GM12878 (cell line): Measurements from ENCODE around the gene RTN4.

Source experiments
- BRCA1 ChIP-seq: IDR thresholded peaks from 2 replicates; pipeline ENCODE4 v1.6.1; 2011; ENCODE audit warnings: low read depth, low read length, improper control_type of control experiment
- CEBPB ChIP-seq, 2 experiments: fragments of 150-350 bp in 1 of 2; IDR thresholded peaks; 2 replicates each; pipeline ENCODE4 v1.6.1; 2012 to 2014; ENCODE audit warnings: low read depth in 2 of 2, low read length in 2 of 2, borderline replicate concordance in 1 of 2, inconsistent platforms in 1 of 2
- POLR2A ChIP-seq: IDR thresholded peaks from 2 replicates; pipeline ENCODE4 v1.6.1; 2011; ENCODE audit warnings: low read depth, mild to moderate bottlenecking, low read length
- SP1 ChIP-seq: IDR thresholded peaks from one replicate; pipeline ENCODE4 v1.6.1; 2011; ENCODE audit warnings: low read depth, low read length
- SUZ12 ChIP-seq: fragments of 200-600 bp; sonication (generic); IDR thresholded peaks from one replicate; pipeline ENCODE4 v1.6.1; 2018; ENCODE audit warnings: antibody characterized with exemption, mild to moderate bottlenecking; ENCODE audit not compliant: unreplicated experiment
- TAF1 ChIP-seq: IDR thresholded peaks from 2 replicates; pipeline ENCODE4 v1.6.1; 2011; ENCODE audit warnings: mild to moderate bottlenecking, low read depth, low read length, borderline replicate concordance
- YY1 ChIP-seq: IDR thresholded peaks from 2 replicates; pipeline ENCODE4 v1.6.1; 2011; ENCODE audit warnings: low read depth, mild to moderate bottlenecking, low read length
- ZSCAN29 ChIP-seq: fragments of 450-650 bp; IDR thresholded peaks from 2 replicates; pipeline ENCODE4 v1.6.1; 2017; ENCODE audit warnings: mild to moderate bottlenecking, moderate library complexity
- TF ChIP-seq, protein P1 (sequence below), 3 experiments: IDR thresholded peaks in 2 of 3; conservative IDR thresholded peaks in 1 of 3; 2 replicates each; pipeline ENCODE4 v1.5.1; 2011; ENCODE audit warnings: low read depth in 3 of 3, low read length in 3 of 3, mild to moderate bottlenecking in 3 of 3, control low read depth in 2 of 3, moderate library complexity in 2 of 3, inconsistent platforms in 1 of 3, mixed read lengths in 1 of 3; ENCODE audit not compliant: control insufficient read depth in 2 of 3, insufficient read depth in 1 of 3; ENCODE audit errors: extremely low read depth in 1 of 3
- TF ChIP-seq, protein P2 (sequence below): IDR thresholded peaks from 2 replicates; pipeline ENCODE4 v1.6.1; 2012; ENCODE audit warnings: mild to moderate bottlenecking, low read depth, low read length

DNA sequence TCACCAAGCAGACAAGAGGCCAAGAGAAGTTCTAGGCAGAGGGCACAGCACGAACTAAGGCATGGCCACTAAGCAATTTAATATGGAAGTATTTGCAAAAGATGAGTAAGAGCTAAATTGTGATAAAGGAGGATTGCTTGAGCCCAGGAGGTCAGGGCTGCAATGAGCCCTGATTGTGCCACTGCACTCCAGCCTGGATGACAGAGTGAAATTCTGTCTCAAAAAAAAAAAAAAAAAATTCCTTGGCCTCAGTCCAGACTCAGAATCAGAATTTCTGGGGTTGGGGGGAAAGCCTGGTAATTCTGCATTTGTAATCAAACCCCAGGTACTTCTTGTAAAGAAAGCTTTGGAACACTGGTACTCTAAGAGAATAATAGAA is 46.8 kb upstream of the RTN4 start:
- TF ChIP-seq SUZ12 (no peak), TAF1 (no peak), BRCA1 (no peak), CEBPB (IDR thresholded peaks at IDR 0.05; ENCODE audit: borderline replicate concordance in 1 of 2, low read depth in 2 of 2, low read length in 2 of 2) (no peak), ZSCAN29 (no peak), SP1 (no peak), POLR2A (no peak), YY1 (no peak)
- TF ChIP-seq, protein P1, sequence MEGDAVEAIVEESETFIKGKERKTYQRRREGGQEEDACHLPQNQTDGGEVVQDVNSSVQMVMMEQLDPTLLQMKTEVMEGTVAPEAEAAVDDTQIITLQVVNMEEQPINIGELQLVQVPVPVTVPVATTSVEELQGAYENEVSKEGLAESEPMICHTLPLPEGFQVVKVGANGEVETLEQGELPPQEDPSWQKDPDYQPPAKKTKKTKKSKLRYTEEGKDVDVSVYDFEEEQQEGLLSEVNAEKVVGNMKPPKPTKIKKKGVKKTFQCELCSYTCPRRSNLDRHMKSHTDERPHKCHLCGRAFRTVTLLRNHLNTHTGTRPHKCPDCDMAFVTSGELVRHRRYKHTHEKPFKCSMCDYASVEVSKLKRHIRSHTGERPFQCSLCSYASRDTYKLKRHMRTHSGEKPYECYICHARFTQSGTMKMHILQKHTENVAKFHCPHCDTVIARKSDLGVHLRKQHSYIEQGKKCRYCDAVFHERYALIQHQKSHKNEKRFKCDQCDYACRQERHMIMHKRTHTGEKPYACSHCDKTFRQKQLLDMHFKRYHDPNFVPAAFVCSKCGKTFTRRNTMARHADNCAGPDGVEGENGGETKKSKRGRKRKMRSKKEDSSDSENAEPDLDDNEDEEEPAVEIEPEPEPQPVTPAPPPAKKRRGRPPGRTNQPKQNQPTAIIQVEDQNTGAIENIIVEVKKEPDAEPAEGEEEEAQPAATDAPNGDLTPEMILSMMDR (IDR thresholded peaks at IDR 0.05 in 2 of 3, conservative IDR thresholded peaks at IDR 0.05 in 1 of 3; ENCODE audit: control insufficient read depth in 2 of 3, extremely low read depth in 1 of 3, insufficient read depth in 1 of 3, low read depth in 3 of 3, low read length in 3 of 3), result no peak
- TF ChIP-seq, protein P2, sequence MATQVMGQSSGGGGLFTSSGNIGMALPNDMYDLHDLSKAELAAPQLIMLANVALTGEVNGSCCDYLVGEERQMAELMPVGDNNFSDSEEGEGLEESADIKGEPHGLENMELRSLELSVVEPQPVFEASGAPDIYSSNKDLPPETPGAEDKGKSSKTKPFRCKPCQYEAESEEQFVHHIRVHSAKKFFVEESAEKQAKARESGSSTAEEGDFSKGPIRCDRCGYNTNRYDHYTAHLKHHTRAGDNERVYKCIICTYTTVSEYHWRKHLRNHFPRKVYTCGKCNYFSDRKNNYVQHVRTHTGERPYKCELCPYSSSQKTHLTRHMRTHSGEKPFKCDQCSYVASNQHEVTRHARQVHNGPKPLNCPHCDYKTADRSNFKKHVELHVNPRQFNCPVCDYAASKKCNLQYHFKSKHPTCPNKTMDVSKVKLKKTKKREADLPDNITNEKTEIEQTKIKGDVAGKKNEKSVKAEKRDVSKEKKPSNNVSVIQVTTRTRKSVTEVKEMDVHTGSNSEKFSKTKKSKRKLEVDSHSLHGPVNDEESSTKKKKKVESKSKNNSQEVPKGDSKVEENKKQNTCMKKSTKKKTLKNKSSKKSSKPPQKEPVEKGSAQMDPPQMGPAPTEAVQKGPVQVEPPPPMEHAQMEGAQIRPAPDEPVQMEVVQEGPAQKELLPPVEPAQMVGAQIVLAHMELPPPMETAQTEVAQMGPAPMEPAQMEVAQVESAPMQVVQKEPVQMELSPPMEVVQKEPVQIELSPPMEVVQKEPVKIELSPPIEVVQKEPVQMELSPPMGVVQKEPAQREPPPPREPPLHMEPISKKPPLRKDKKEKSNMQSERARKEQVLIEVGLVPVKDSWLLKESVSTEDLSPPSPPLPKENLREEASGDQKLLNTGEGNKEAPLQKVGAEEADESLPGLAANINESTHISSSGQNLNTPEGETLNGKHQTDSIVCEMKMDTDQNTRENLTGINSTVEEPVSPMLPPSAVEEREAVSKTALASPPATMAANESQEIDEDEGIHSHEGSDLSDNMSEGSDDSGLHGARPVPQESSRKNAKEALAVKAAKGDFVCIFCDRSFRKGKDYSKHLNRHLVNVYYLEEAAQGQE, result no peak
